ENCODE results near the gene RALGPS1. TPM values are rescaled to one million over a fixed set of nuclear protein-coding genes. Genes with fewer than 3 reads are reported as not detected.

RALGPS1 gene
- total RNA-seq, 2 experiments from 2014 or later: 14.1 to 14.4 TPM

DNA sequence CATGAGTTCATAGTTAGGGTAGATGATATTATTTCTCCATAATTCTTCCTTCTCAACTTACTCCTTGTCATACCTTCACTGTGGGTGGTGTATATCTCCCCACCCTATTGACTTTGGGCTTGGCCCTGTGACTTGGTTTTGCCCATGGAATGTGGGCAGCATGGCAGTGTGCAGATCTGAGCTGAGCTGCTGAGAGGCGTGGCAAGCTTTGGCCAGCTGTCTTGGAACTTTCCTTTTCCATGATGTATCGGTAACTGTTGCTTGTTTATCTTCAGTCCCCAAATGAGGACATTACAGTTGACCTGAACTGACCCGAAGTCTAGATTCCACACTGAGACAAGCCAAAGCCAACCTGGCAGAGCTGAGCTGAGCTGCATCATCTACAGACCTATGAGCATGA is 70.4 kb downstream of the RALGPS1 start:
- no TSS peak for BruUV-seq (replicated peaks)
- Histone ChIP-seq H3K4me2 (ENCODE audit: low read length) (no peak overlapping the region), H3K79me2 (ENCODE audit: insufficient read depth, low read depth, low read length) (no peaks in the 10 kb centered on the region), H3K27ac (ENCODE audit: low read depth, low read length, poor library complexity, severe bottlenecking) (no peak overlapping the region), H3K9me2 (ENCODE audit: insufficient read depth, low read length) (no peaks in the 10 kb centered on the region), H3K4me3 (ENCODE audit: low read depth, low read length, poor library complexity, severe bottlenecking) (no peak overlapping the region), H2AFZ (ENCODE audit: low read length) (no peak overlapping the region), H3K36me3 (ENCODE audit: insufficient read depth, low read length) (no peaks in the 10 kb centered on the region), H3K9me3 (ENCODE audit: low read length) (no peaks in the 10 kb centered on the region), H3K4me1 (ENCODE audit: insufficient read depth, low read length, poor library complexity, severe bottlenecking) (no peaks in the 10 kb centered on the region), H4K20me1 (ENCODE audit: insufficient read depth, low read length) (no peaks in the 10 kb centered on the region)
- no peak for DNase-seq (ENCODE audit: low spot score)
- ChIA-PET POLR2A (no interaction called here), CTCF (ENCODE audit: unreplicated experiment) (interaction anchor here (0.6 kb wide), 1 partner anchor 994 kb away, joined by 3 read pairs; no protein-coding TSS in a partner anchor)
- TF ChIP-seq EZH2phosphoT487 (IDR thresholded peaks at IDR 0.05; ENCODE audit: borderline replicate concordance, low read depth, low read length): no peak
- TF ChIP-seq, protein P1, sequence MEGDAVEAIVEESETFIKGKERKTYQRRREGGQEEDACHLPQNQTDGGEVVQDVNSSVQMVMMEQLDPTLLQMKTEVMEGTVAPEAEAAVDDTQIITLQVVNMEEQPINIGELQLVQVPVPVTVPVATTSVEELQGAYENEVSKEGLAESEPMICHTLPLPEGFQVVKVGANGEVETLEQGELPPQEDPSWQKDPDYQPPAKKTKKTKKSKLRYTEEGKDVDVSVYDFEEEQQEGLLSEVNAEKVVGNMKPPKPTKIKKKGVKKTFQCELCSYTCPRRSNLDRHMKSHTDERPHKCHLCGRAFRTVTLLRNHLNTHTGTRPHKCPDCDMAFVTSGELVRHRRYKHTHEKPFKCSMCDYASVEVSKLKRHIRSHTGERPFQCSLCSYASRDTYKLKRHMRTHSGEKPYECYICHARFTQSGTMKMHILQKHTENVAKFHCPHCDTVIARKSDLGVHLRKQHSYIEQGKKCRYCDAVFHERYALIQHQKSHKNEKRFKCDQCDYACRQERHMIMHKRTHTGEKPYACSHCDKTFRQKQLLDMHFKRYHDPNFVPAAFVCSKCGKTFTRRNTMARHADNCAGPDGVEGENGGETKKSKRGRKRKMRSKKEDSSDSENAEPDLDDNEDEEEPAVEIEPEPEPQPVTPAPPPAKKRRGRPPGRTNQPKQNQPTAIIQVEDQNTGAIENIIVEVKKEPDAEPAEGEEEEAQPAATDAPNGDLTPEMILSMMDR (conservative IDR thresholded peaks at IDR 0.05; ENCODE audit: low read length): no peak
- intact Hi-C loops (cut with micrococcal nuclease; ENCODE audit: unreplicated experiment): no loop called here

DNA sequence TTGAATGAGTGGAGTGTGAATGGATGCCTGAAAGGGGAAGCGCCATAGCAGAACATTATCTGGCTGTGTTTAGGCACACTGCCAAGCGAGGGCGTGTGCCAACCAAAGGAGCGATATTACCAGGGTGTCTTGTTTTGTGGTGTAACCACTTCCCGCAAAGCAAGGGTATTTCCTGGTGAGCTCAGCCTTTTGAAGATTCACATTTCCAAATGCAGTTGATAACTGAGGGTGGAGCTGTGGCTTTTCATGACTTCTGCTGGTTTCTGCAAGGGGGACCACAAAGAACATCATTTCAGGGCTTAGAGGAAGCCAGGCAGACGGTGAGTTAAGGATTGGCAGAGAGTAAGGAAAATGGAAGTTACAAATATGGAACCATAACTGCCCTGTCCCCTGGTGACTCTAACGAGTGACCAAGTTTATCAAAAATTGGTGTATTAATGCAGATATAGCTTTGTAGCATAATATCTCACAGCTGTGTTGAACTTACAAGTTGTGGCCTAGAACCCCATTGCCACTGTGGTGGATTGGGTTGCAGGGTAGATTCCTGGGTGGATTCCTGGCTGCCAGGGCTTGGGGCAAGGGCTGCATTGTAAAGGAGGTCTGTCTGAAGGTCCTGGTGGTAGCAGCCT is 71.4 kb downstream of the RALGPS1 start:
- TF ChIP-seq, protein P1 (conservative IDR thresholded peaks at IDR 0.05; ENCODE audit: low read length): no peak
- TF ChIP-seq EZH2phosphoT487 (IDR thresholded peaks at IDR 0.05; ENCODE audit: borderline replicate concordance, low read depth, low read length): no peak
- POLR2A ChIA-PET: no interaction called here
- no peaks in the 10 kb centered on the region for H3K36me3 ChIP-seq (ENCODE audit: insufficient read depth, low read length)
- H3K4me3 ChIP-seq (ENCODE audit: low read depth, low read length, poor library complexity, severe bottlenecking): no peak overlapping the region
- no peaks in the 10 kb centered on the region for H3K9me2 ChIP-seq (ENCODE audit: insufficient read depth, low read length)
- no peaks in the 10 kb centered on the region for H4K20me1 ChIP-seq (ENCODE audit: insufficient read depth, low read length)
- no peak overlapping the region for H2AFZ ChIP-seq (ENCODE audit: low read length)
- intact Hi-C loops (cut with micrococcal nuclease; ENCODE audit: unreplicated experiment): no loop called here
- no peak overlapping the region for H3K27ac ChIP-seq (ENCODE audit: low read depth, low read length, poor library complexity, severe bottlenecking)
- H3K4me2 ChIP-seq (ENCODE audit: low read length): no peak overlapping the region
- no TSS peak for BruUV-seq (replicated peaks)
- H3K9me3 ChIP-seq (ENCODE audit: low read length): no peaks in the 10 kb centered on the region
- no peak for DNase-seq (ENCODE audit: low spot score)
- no peaks in the 10 kb centered on the region for H3K79me2 ChIP-seq (ENCODE audit: insufficient read depth, low read depth, low read length)
- CTCF ChIA-PET (ENCODE audit: unreplicated experiment): no interaction called here
- no peaks in the 10 kb centered on the region for H3K4me1 ChIP-seq (ENCODE audit: insufficient read depth, low read length, poor library complexity, severe bottlenecking)

DNA sequence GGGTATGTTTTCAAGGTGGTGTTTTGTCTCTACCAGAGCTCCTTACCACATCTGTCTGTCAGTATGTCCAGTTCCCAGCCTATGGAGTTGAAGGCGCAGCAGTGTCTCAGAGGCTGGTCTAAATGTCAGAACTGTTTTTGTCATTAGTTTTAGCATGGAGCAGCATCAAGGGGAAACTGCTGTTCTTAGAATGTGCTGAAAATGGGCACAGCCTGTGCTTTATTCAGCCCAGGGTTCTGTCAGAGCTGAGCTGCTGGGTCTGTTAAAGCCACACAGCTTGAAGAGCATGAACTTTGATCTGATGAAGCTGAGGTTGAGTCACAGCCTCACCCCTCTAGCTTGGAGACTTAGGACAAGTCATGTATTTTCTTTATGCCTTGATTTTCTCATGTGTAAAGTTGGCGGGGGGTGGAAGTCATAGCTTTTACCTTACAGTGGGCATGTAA is 71.9 kb downstream of the RALGPS1 start:
- BruUV-seq (replicated peaks): no TSS peak
- H2AFZ ChIP-seq (ENCODE audit: low read length): no peak overlapping the region
- intact Hi-C loops (cut with micrococcal nuclease; ENCODE audit: unreplicated experiment): no loop called here
- no peaks in the 10 kb centered on the region for H3K4me1 ChIP-seq (ENCODE audit: insufficient read depth, low read length, poor library complexity, severe bottlenecking)
- ChIA-PET POLR2A (no interaction called here), CTCF (ENCODE audit: unreplicated experiment) (no interaction called here)
- H3K9me2 ChIP-seq (ENCODE audit: insufficient read depth, low read length): no peaks in the 10 kb centered on the region
- no peak for DNase-seq (ENCODE audit: low spot score)
- H3K9me3 ChIP-seq (ENCODE audit: low read length): no peaks in the 10 kb centered on the region
- H3K36me3 ChIP-seq (ENCODE audit: insufficient read depth, low read length): no peaks in the 10 kb centered on the region
- no peaks in the 10 kb centered on the region for H4K20me1 ChIP-seq (ENCODE audit: insufficient read depth, low read length)
- TF ChIP-seq, protein P1 (conservative IDR thresholded peaks at IDR 0.05; ENCODE audit: low read length): no peak
- no peak for TF ChIP-seq EZH2phosphoT487 (IDR thresholded peaks at IDR 0.05; ENCODE audit: borderline replicate concordance, low read depth, low read length)
- H3K4me3 ChIP-seq (ENCODE audit: low read depth, low read length, poor library complexity, severe bottlenecking): no peak overlapping the region
- H3K4me2 ChIP-seq (ENCODE audit: low read length): no peak overlapping the region
- H3K27ac ChIP-seq (ENCODE audit: low read depth, low read length, poor library complexity, severe bottlenecking): no peak overlapping the region
- no peaks in the 10 kb centered on the region for H3K79me2 ChIP-seq (ENCODE audit: insufficient read depth, low read depth, low read length)

Data from OCI-LY7 (cell line).